ENCODE results near the gene VMO1. TPM values are rescaled to one million over a fixed set of nuclear protein-coding genes. Genes with fewer than 3 reads are reported as not detected.

The VMO1 gene
- total RNA-seq, 4 donors from 2014 or later, result 4.6 to 54.9 (median 5.7) TPM; not detected in 1

GRCh38 chr17:4738136-4739121, 47.7 kb downstream of the VMO1 start:
- TF ChIP-seq, protein P1, sequence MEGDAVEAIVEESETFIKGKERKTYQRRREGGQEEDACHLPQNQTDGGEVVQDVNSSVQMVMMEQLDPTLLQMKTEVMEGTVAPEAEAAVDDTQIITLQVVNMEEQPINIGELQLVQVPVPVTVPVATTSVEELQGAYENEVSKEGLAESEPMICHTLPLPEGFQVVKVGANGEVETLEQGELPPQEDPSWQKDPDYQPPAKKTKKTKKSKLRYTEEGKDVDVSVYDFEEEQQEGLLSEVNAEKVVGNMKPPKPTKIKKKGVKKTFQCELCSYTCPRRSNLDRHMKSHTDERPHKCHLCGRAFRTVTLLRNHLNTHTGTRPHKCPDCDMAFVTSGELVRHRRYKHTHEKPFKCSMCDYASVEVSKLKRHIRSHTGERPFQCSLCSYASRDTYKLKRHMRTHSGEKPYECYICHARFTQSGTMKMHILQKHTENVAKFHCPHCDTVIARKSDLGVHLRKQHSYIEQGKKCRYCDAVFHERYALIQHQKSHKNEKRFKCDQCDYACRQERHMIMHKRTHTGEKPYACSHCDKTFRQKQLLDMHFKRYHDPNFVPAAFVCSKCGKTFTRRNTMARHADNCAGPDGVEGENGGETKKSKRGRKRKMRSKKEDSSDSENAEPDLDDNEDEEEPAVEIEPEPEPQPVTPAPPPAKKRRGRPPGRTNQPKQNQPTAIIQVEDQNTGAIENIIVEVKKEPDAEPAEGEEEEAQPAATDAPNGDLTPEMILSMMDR (IDR thresholded peaks at IDR 0.05; ENCODE audit: low read depth), result no peak

GRCh38 chr17:4735876-4736651, 50.1 kb downstream of the VMO1 start:
- TF ChIP-seq, protein P1 (IDR thresholded peaks at IDR 0.05; ENCODE audit: low read depth), result no peak

Other genes starting within 250 kb of the VMO1 start
- gene MYBBP1A, start 231.0 kb downstream of the VMO1 start, total RNA-seq, result 10 to 100 TPM; 16.5 to 34.7 (median 28.7) TPM
- gene GGT6, start 225.8 kb downstream of the VMO1 start, total RNA-seq, result not detected
- gene SMTNL2, start 201.8 kb downstream of the VMO1 start, total RNA-seq, result 1 to 10 TPM in 2 of 4 donors, not detected in 2; 1.5 TPM
- gene ALOX15, start 144.7 kb downstream of the VMO1 start, total RNA-seq, result 1 to 10 TPM in 1 of 4 donors, not detected in 3; 3.3 TPM
- 10 to 100 TPM; 12.9 to 22.5 (median 20.4) TPM for gene PELP1, start 82.2 kb downstream of the VMO1 start, total RNA-seq
- 100 to 1,000 TPM in 1 of 4 donors, 10 to 100 TPM in 3; 36.2 to 138 (median 52.8) TPM for gene ARRB2, start 75.7 kb downstream of the VMO1 start, total RNA-seq
- 10 to 100 TPM; 16.3 to 29.6 (median 24.2) TPM for gene MED11, start 54.9 kb downstream of the VMO1 start, total RNA-seq
- gene ZMYND15, start 46.5 kb downstream of the VMO1 start, total RNA-seq, result 1 to 10 TPM in 2 of 4 donors, under 1 TPM in 2; 0.65 to 4.6 (median 1.0) TPM
- 100 to 1,000 TPM in 1 of 4 donors, 10 to 100 TPM in 1, 1 to 10 TPM in 2; 9.0 to 108 (median 12.9) TPM for gene CXCL16, start 46.4 kb downstream of the VMO1 start, total RNA-seq
- gene TM4SF5, start 14.5 kb downstream of the VMO1 start, total RNA-seq, result not detected
- not detected for gene GLTPD2, start 2.6 kb upstream of the VMO1 start, total RNA-seq
- 100 to 1,000 TPM; 114 to 187 (median 124) TPM for gene PSMB6, start 9.8 kb upstream of the VMO1 start, total RNA-seq
- gene PLD2, start 20.8 kb upstream of the VMO1 start, total RNA-seq, result 10 to 100 TPM; 12.6 to 25.0 (median 18.1) TPM
- gene MINK1, start 47.0 kb upstream of the VMO1 start, total RNA-seq, result 10 to 100 TPM; 12.9 to 61.0 (median 28.2) TPM
- 1 to 10 TPM in 2 of 4 donors, under 1 TPM in 2; 0.38 to 2.2 (median 0.87) TPM for gene C17orf107, start 113.2 kb upstream of the VMO1 start, total RNA-seq
- under 1 TPM; 0.34 to 0.94 (median 0.46) TPM for gene CHRNE, start 116.7 kb upstream of the VMO1 start, total RNA-seq
- gene GP1BA, start 145.9 kb upstream of the VMO1 start, total RNA-seq, result not detected
- 10 to 100 TPM; 25.3 to 85.5 (median 27.9) TPM for gene SLC25A11, start 153.7 kb upstream of the VMO1 start, total RNA-seq
- 10 to 100 TPM; 21.7 to 42.0 (median 31.0) TPM for gene RNF167, start 153.9 kb upstream of the VMO1 start, total RNA-seq
- 100 to 1,000 TPM; 244 to 584 (median 435) TPM for gene PFN1, start 162.2 kb upstream of the VMO1 start, total RNA-seq
- 1 to 10 TPM; 2.3 to 8.3 (median 3.8) TPM for gene ENO3, start 164.8 kb upstream of the VMO1 start, total RNA-seq
- 10 to 100 TPM; 37.5 to 67.6 (median 54.1) TPM for gene SPAG7, start 181.5 kb upstream of the VMO1 start, total RNA-seq
- gene CAMTA2, start 201.3 kb upstream of the VMO1 start, total RNA-seq, result 10 to 100 TPM; 11.4 to 21.9 (median 17.5) TPM
- 1 to 10 TPM in 3 of 4 donors, under 1 TPM in 1; 0.85 to 1.3 (median 1.1) TPM for gene INCA1, start 211.2 kb upstream of the VMO1 start, total RNA-seq
- 100 to 1,000 TPM in 1 of 4 donors, 10 to 100 TPM in 3; 32.3 to 162 (median 65.2) TPM for gene KIF1C, start 211.6 kb upstream of the VMO1 start, total RNA-seq
- not detected for gene SLC52A1, start 249.1 kb upstream of the VMO1 start, total RNA-seq

All from subcutaneous adipose tissue (tissue), 4 donors.